ENCODE data around the gene NDUFA5.

Gene NDUFA5

DNA sequence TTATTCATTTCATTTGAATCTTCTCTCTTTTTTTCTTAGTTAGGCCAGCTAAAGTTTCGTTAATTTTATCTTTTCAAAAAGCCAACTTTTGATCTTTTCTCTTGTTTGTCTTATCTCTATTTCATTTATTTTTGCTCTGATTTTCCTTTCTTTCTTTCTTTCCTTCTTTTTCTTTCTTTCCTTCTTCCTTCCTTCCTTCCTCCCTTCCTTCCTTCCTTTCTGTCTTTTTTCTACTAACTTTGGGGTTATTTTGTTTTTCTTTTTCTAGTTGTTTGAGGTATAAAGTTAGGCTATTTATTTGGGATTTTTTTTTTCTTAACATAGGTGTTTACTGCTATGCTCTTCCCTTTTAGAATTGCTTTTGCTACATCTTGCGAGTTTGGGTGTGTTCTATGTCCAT lies 30.8 kb upstream of the NDUFA5 start:
- Histone ChIP-seq H3K9ac (ENCODE audit: low read length) (no peak overlapping the region), H2BK120ac (ENCODE audit: low read depth, low read length) (no peak overlapping the region), H2BK5ac (ENCODE audit: low read depth, low read length, poor library complexity, severe bottlenecking) (no peak overlapping the region), H2BK12ac (ENCODE audit: low read length in 2 of 2) (no peak overlapping the region), H2BK15ac (ENCODE audit: low read depth, poor library complexity, severe bottlenecking) (no peak overlapping the region), H3K9me3 (ENCODE audit: control insufficient read depth, low read length) (no peaks in the 10 kb centered on the region), H2AFZ (ENCODE audit: low read depth, low read length) (no peak overlapping the region), H3K79me1 (replicated peaks; ENCODE audit: low read length, poor library complexity, severe bottlenecking) (no peaks in the 10 kb centered on the region), H3K14ac (ENCODE audit: low read length in 2 of 2) (no peak overlapping the region), H3K36me3 (ENCODE audit: control insufficient read depth in 1 of 2, insufficient read depth in 2 of 2, low read depth in 1 of 2, low read length in 2 of 2) (no peaks in the 10 kb centered on the region), H3K23ac (ENCODE audit: low read length in 2 of 2) (no peak overlapping the region), H3K4ac (ENCODE audit: low read depth in 1 of 2, low read length in 2 of 2) (no peak overlapping the region), H3K27me3 (ENCODE audit: control insufficient read depth in 1 of 2, insufficient read depth in 1 of 2, low read length in 2 of 2) (no peaks in the 10 kb centered on the region), H3K18ac (ENCODE audit: low read depth in 1 of 2, low read length in 2 of 2) (no peak overlapping the region), H3K4me2 (ENCODE audit: low read length, poor library complexity, severe bottlenecking) (no peak overlapping the region), H3K4me1 (ENCODE audit: control insufficient read depth, insufficient read depth, low read depth, low read length) (no peaks in the 10 kb centered on the region), H4K8ac (ENCODE audit: low read length) (no peak overlapping the region), H4K91ac (ENCODE audit: low read length) (no peak overlapping the region), H3K4me3 (ENCODE audit: insufficient read depth in 1 of 2, low read depth in 1 of 2, low read length in 2 of 2) (no peak overlapping the region), H2AK5ac (ENCODE audit: low read length, severe bottlenecking) (no peak overlapping the region), H3K27ac (ENCODE audit: low read length, poor library complexity, severe bottlenecking) (no peak overlapping the region)
- no peak for DNase-seq
- WGBS = 100% methylated on average over 1 of the region's 2 CpGs

DNA sequence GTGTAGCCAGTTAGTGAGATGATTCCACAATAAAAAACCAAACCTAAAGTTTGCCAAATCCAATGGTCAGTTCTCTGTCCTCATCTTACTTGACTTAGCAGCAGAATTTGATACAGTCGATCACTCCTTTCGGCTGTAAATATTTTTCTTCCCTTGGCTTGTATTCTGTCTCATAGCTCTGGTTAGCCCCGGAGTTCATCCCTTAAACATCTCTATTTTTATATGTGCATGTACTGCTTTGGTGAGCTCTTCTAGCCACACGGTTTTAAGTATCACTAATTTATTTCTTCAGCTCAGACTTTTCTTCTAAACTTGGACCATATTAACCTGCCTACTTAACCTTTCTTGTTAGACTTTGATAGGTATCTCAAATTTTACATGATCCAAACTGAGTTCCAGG lies 26.2 kb upstream of the NDUFA5 start:
- no peaks in the 10 kb centered on the region for H3K27me3 ChIP-seq (ENCODE audit: control insufficient read depth in 1 of 2, insufficient read depth in 1 of 2, low read length in 2 of 2)
- H3K9me3 ChIP-seq (ENCODE audit: control insufficient read depth, low read length) = no peaks in the 10 kb centered on the region
- H3K36me3 ChIP-seq (ENCODE audit: control insufficient read depth in 1 of 2, insufficient read depth in 2 of 2, low read depth in 1 of 2, low read length in 2 of 2) = no peaks in the 10 kb centered on the region
- H3K14ac ChIP-seq (ENCODE audit: low read length in 2 of 2) = no peak overlapping the region
- H3K4ac ChIP-seq (ENCODE audit: low read depth in 1 of 2, low read length in 2 of 2) = no peak overlapping the region
- no peak overlapping the region for H2BK15ac ChIP-seq (ENCODE audit: low read depth, poor library complexity, severe bottlenecking)
- no peak for DNase-seq
- no peak overlapping the region for H4K8ac ChIP-seq (ENCODE audit: low read length)
- H3K18ac ChIP-seq (ENCODE audit: low read depth in 1 of 2, low read length in 2 of 2) = no peak overlapping the region
- WGBS = 96% methylated on average over 4 of the region's 4 CpGs
- H2BK120ac ChIP-seq (ENCODE audit: low read depth, low read length) = no peak overlapping the region
- H2BK12ac ChIP-seq (ENCODE audit: low read length in 2 of 2) = no peak overlapping the region
- no peak overlapping the region for H2AFZ ChIP-seq (ENCODE audit: low read depth, low read length)
- no peak overlapping the region for H3K4me3 ChIP-seq (ENCODE audit: insufficient read depth in 1 of 2, low read depth in 1 of 2, low read length in 2 of 2)
- no peak overlapping the region for H2BK5ac ChIP-seq (ENCODE audit: low read depth, low read length, poor library complexity, severe bottlenecking)
- H4K91ac ChIP-seq (ENCODE audit: low read length) = no peak overlapping the region
- no peaks in the 10 kb centered on the region for H3K79me1 ChIP-seq (replicated peaks; ENCODE audit: low read length, poor library complexity, severe bottlenecking)
- H3K9ac ChIP-seq (ENCODE audit: low read length) = no peak overlapping the region
- no peak overlapping the region for H3K4me2 ChIP-seq (ENCODE audit: low read length, poor library complexity, severe bottlenecking)
- no peaks in the 10 kb centered on the region for H3K4me1 ChIP-seq (ENCODE audit: control insufficient read depth, insufficient read depth, low read depth, low read length)
- no peak overlapping the region for H2AK5ac ChIP-seq (ENCODE audit: low read length, severe bottlenecking)
- H3K27ac ChIP-seq (ENCODE audit: low read length, poor library complexity, severe bottlenecking) = no peak overlapping the region
- no peak overlapping the region for H3K23ac ChIP-seq (ENCODE audit: low read length in 2 of 2)

DNA sequence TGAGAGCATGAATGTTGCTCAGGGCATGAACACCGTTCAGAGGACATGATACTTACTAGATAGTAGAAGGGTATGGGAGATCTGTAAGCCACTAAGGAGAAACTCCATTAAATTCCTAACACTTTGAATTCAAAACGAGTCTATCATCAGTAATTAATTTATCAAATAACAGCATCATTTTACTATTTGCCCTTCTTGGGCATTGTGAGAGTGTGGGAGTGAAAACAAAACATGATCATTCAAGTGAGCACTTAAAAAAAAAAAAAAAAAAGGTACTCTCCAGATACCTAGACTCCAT lies 23.5 kb upstream of the NDUFA5 start:
- Histone ChIP-seq H3K23ac (ENCODE audit: low read length in 2 of 2) (no peak overlapping the region), H3K4me1 (ENCODE audit: control insufficient read depth, insufficient read depth, low read depth, low read length) (no peaks in the 10 kb centered on the region), H4K91ac (ENCODE audit: low read length) (no peak overlapping the region), H3K4me3 (ENCODE audit: insufficient read depth in 1 of 2, low read depth in 1 of 2, low read length in 2 of 2) (no peak overlapping the region), H3K27me3 (ENCODE audit: control insufficient read depth in 1 of 2, insufficient read depth in 1 of 2, low read length in 2 of 2) (no peaks in the 10 kb centered on the region), H2BK12ac (ENCODE audit: low read length in 2 of 2) (no peak overlapping the region), H4K8ac (ENCODE audit: low read length) (no peak overlapping the region), H3K4me2 (ENCODE audit: low read length, poor library complexity, severe bottlenecking) (no peak overlapping the region), H3K9ac (ENCODE audit: low read length) (no peak overlapping the region), H3K27ac (ENCODE audit: low read length, poor library complexity, severe bottlenecking) (no peak overlapping the region), H2AK5ac (ENCODE audit: low read length, severe bottlenecking) (no peak overlapping the region), H3K4ac (ENCODE audit: low read depth in 1 of 2, low read length in 2 of 2) (no peak overlapping the region), H2BK120ac (ENCODE audit: low read depth, low read length) (no peak overlapping the region), H2AFZ (ENCODE audit: low read depth, low read length) (no peak overlapping the region), H3K18ac (ENCODE audit: low read depth in 1 of 2, low read length in 2 of 2) (no peak overlapping the region), H3K79me1 (replicated peaks; ENCODE audit: low read length, poor library complexity, severe bottlenecking) (no peaks in the 10 kb centered on the region), H2BK5ac (ENCODE audit: low read depth, low read length, poor library complexity, severe bottlenecking) (no peak overlapping the region), H3K14ac (ENCODE audit: low read length in 2 of 2) (no peak overlapping the region), H2BK15ac (ENCODE audit: low read depth, poor library complexity, severe bottlenecking) (no peak overlapping the region), H3K9me3 (ENCODE audit: control insufficient read depth, low read length) (no peaks in the 10 kb centered on the region), H3K36me3 (ENCODE audit: control insufficient read depth in 1 of 2, insufficient read depth in 2 of 2, low read depth in 1 of 2, low read length in 2 of 2) (no peaks in the 10 kb centered on the region)
- no peak for DNase-seq
- no CpG with 5 or more reads among the region's 2 CpGs for WGBS

DNA sequence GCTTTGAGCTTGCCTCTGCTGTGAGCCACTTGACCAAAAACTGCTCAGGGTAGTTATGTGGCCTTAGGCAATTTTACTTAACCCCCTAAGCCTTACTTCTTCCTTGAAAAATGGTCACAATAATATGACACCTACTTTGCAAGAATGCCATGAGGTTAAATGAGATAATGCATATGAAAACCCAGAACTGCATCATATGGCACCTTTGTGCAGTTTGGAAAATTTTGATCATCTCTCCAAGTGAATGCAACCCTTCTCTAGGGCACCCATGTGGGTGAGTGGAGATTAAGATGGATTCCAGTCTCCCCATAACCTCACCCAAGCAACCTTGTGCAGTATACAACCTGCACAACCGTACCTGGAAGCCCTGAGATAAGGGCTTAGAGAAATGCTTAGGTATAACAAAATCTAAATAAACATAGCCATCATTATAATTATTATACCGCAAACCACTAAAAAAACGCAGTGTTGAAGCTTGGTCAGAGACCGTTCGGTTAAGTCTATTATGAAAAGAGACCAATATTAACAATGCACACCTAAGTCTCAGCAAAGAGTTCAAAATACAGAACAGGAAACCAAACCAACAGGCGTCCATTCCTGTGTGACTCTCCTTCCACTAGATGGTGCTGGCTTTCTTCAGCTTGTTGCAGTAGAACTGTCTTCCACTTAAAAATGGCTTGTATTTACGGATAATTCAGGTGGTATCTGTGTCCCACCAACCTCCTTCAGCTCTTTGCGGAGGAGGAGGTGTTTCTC lies 23.0 kb upstream of the NDUFA5 start:
- Histone ChIP-seq H2BK120ac (ENCODE audit: low read depth, low read length) (no peak overlapping the region), H3K4me2 (ENCODE audit: low read length, poor library complexity, severe bottlenecking) (no peak overlapping the region), H2BK15ac (ENCODE audit: low read depth, poor library complexity, severe bottlenecking) (no peak overlapping the region), H2AFZ (ENCODE audit: low read depth, low read length) (no peak overlapping the region), H3K27me3 (ENCODE audit: control insufficient read depth in 1 of 2, insufficient read depth in 1 of 2, low read length in 2 of 2) (no peaks in the 10 kb centered on the region), H2BK12ac (ENCODE audit: low read length in 2 of 2) (no peak overlapping the region), H2BK5ac (ENCODE audit: low read depth, low read length, poor library complexity, severe bottlenecking) (no peak overlapping the region), H3K9ac (ENCODE audit: low read length) (no peak overlapping the region), H2AK5ac (ENCODE audit: low read length, severe bottlenecking) (no peak overlapping the region), H3K23ac (ENCODE audit: low read length in 2 of 2) (no peak overlapping the region), H3K36me3 (ENCODE audit: control insufficient read depth in 1 of 2, insufficient read depth in 2 of 2, low read depth in 1 of 2, low read length in 2 of 2) (no peaks in the 10 kb centered on the region), H3K27ac (ENCODE audit: low read length, poor library complexity, severe bottlenecking) (no peak overlapping the region), H4K8ac (ENCODE audit: low read length) (no peak overlapping the region), H3K4me1 (ENCODE audit: control insufficient read depth, insufficient read depth, low read depth, low read length) (no peaks in the 10 kb centered on the region), H3K18ac (ENCODE audit: low read depth in 1 of 2, low read length in 2 of 2) (no peak overlapping the region), H3K4me3 (ENCODE audit: insufficient read depth in 1 of 2, low read depth in 1 of 2, low read length in 2 of 2) (no peak overlapping the region), H4K91ac (ENCODE audit: low read length) (no peak overlapping the region), H3K14ac (ENCODE audit: low read length in 2 of 2) (no peak overlapping the region), H3K4ac (ENCODE audit: low read depth in 1 of 2, low read length in 2 of 2) (no peak overlapping the region), H3K79me1 (replicated peaks; ENCODE audit: low read length, poor library complexity, severe bottlenecking) (no peaks in the 10 kb centered on the region), H3K9me3 (ENCODE audit: control insufficient read depth, low read length) (no peaks in the 10 kb centered on the region)
- peak; percentile 63 for DNase-seq
- 23% methylated on average over 7 of the region's 8 CpGs for WGBS
